KG1 (cell line): ENCODE measurements around the gene PLCB3.
"Not testable (repeated sequence)": the region's sequence is repeated elsewhere in the genome, so short reads cannot be mapped to it uniquely, and the experiment has no call there.

Experiments used
- DNase-seq: peaks from one replicate; lab custom pipeline; 2025; lab: John Stamatoyannopoulos, UW

PLCB3 gene

GRCh38 chr11:64237484-64237951 lies 13.8 kb upstream of the PLCB3 start:
- no peak for DNase-seq

- DNase-seq, result no peak
Measured at GRCh38 chr11:64238076-64238475, 13.3 kb upstream of the PLCB3 start.

GRCh38 chr11:64238999-64239398 lies 12.3 kb upstream of the PLCB3 start:
- no peak for DNase-seq

- DNase-seq, result no peak
Measured at GRCh38 chr11:64239662-64240434, 11.5 kb upstream of the PLCB3 start.

GRCh38 chr11:64240435-64241240 lies 10.7 kb upstream of the PLCB3 start, which contains the start of gene FKBP2:
Gene FKBP2 (plus strand): TSS chr11:64241095. CDS start chr11:64242388, 1,293 bp downstream.
- DNase-seq, result peak; percentile 98

GRCh38 chr11:64241241-64241490 lies 10.2 kb upstream of the PLCB3 start:
- peak; percentile 98 for DNase-seq

- no peak for DNase-seq
Measured at GRCh38 chr11:64241491-64242374, 9.6 kb upstream of the PLCB3 start.

GRCh38 chr11:64243236-64243854 lies 8.0 kb upstream of the PLCB3 start:
- no peak for DNase-seq

- no peak for DNase-seq
Measured at GRCh38 chr11:64244107-64244506, 7.2 kb upstream of the PLCB3 start.

- no peak for DNase-seq
Measured at GRCh38 chr11:64244966-64245365, 6.4 kb upstream of the PLCB3 start.

GRCh38 chr11:64245401-64245796 lies 5.9 kb upstream of the PLCB3 start:
- no peak for DNase-seq

GRCh38 chr11:64245797-64246620 lies 5.3 kb upstream of the PLCB3 start:
- DNase-seq, result no peak

GRCh38 chr11:64246621-64246870 lies 4.8 kb upstream of the PLCB3 start:
- not testable (repeated sequence) for DNase-seq

- peak; percentile 73 for DNase-seq
Measured at GRCh38 chr11:64246871-64247728, 4.2 kb upstream of the PLCB3 start, which contains the start of gene PPP1R14B. Gene PPP1R14B (minus strand): TSS chr11:64246943. CDS start chr11:64246673, 270 bp downstream.

GRCh38 chr11:64247729-64248531 lies 3.4 kb upstream of the PLCB3 start:
- DNase-seq, result no peak

GRCh38 chr11:64248578-64248977 lies 2.8 kb upstream of the PLCB3 start:
- DNase-seq, result no peak

GRCh38 chr11:64249038-64249437 lies 2.3 kb upstream of the PLCB3 start:
- DNase-seq, result no peak

- no peak for DNase-seq
Measured at GRCh38 chr11:64249563-64250414, 1.5 kb upstream of the PLCB3 start.
